Embryonic facial prominence (tissue), 1 donor: ENCODE measurements around the gene MYO18B.

Source experiments
- DNase-seq: peaks from one replicate; pipeline ENCODE4 v3.0.0-alpha.2; 2016; ENCODE audit errors: extremely low spot score

MYO18B gene

DNA sequence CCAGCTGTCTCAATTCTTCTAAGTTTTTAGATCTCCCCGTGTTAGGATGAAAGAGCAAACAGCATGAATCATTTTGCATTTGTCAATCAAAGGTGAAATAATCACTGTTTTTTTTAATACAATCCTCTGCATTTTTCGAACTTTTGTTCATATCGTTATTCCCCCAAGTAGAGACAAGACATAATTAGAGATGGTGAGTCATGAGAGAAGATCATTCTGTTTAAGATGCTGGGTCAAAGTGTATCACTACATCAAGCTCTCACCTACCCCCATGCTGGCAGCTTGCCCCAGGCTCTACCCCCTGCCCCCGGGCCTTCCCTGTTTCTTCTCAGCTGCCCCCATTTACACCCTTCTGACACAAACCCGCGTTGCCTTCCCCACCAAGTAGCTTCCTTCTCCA lies 30.5 kb upstream of the MYO18B start:
- DNase-seq, result no peak

DNA sequence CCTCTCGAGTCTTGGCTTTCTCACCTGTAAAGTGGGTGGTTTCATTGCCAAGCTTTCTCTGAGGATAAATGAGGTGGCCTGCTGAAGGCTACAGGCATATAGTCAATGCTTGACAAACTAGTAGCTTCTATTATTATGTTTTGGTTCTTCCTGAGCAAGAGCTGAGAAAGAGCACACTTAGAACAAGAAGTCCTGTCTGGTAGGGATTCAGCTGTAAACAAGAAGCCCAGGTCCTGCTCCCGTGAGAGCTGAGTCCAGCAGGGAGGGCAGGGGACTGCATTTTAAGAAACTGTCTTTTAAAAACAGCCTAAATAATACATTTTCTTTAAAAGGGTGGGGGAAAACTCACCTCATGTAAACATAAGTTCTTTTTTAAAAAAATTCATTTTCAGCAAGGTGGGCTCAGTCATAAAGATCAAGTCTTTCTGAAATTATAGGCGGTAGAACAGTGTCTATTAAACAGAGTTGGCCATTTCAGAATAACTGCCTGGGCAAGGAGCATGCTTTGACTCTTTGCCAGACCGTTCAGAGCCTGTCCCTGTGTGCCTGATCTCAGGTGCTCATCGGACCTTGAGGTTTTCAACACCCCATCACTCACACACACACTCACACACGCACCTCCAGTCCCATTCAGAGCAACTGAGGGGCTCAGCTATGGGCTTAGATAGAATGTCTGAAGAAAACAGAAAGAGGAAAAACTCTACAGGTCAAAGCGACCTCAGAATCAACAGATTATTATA lies 29.2 kb upstream of the MYO18B start:
- no peak for DNase-seq

GRCh38 chr22:25714070-25714469 lies 27.9 kb upstream of the MYO18B start:
- DNase-seq, result no peak

GRCh38 chr22:25714739-25715138 lies 27.2 kb upstream of the MYO18B start:
- no peak for DNase-seq

- no peak for DNase-seq
Observed at GRCh38 chr22:25716637-25717036, 25.4 kb upstream of the MYO18B start.

DNA sequence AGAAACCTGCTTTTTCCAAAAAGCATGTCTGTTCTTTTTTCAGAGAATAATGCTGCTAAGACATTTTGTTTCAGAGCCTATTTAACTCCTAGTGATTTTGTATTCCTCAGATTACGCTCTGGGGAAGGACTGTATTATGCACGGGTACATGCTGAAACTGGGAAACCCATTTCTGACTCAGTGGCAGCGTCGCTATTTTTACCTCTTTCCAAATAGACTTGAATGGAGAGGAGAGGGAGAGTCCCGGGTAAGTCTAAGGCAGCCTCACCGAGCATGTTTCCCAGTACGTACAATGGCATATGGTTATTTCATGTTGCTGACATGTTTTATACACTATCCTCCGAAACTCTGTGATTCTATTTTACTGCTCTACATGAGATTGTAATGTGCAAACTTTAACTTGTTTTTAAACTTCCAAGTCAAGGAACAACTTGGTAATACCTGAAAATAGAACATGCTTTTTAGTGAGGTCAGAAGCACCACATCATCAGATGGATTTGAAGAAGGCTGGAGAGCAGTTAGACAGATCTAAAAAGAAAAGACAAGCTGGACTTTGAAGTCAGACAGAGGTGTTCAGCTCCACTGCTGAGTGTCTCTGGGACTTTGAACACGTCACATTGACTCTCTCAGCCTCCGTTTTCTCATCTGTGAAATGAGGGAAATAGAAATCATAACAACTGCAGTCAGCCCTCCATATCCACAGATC lies 23.7 kb upstream of the MYO18B start:
- no peak for DNase-seq

- DNase-seq, result no peak
Observed at GRCh38 chr22:25722223-25722622, 19.8 kb upstream of the MYO18B start.

- DNase-seq, result no peak
Observed at GRCh38 chr22:25722626-25723025, 19.4 kb upstream of the MYO18B start.

GRCh38 chr22:25726241-25726640 lies 15.7 kb upstream of the MYO18B start:
- no peak for DNase-seq

- DNase-seq, result no peak
Observed at GRCh38 chr22:25728071-25728470, 13.9 kb upstream of the MYO18B start.

- no peak for DNase-seq
Observed at GRCh38 chr22:25729016-25729995, 12.7 kb upstream of the MYO18B start.

GRCh38 chr22:25735650-25736049 lies 6.3 kb upstream of the MYO18B start:
- DNase-seq, result no peak

- DNase-seq, result no peak
Observed at GRCh38 chr22:25736378-25737011, 5.5 kb upstream of the MYO18B start.

GRCh38 chr22:25739659-25740344 lies 2.2 kb upstream of the MYO18B start:
- no peak for DNase-seq

DNA sequence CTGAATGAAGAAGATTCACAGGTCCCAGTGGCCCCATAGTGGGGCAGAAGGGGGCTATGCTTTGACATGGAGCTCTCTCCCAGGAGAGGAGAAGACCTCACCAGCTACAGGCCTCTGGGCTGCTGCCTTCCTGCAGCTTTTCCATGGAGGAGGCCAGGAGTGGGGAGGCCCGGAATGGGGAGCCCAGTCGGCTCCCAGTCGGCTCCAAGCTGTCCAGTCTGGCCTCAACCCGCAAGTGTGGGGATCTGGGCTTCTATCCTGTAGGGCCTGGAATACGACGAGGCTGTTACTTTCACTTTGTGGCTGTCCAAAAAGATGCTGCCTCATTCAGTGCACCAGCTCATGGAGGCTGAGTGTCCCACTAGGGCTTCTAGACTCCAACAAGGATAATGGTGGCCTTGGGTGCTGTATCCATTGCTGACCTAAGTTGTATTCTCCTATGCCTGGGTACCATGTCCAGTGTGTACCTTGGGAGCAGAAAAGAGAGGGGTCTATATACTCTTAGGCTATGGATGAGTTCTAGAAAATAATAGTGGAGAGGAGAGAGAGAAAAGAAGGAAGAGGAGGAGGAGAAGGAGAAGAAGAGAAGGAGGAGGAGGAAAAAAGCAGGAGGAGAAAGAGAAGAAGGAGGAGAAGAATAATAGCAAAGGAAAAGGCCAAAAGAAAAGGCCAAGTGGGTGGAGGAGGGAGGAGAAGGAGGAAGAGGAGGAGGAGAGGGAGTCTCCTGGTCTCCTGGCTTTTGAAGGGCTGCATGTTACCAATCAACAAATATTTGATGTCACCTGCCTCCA lies 1.1 kb downstream of the MYO18B start:
- no peak for DNase-seq

DNA sequence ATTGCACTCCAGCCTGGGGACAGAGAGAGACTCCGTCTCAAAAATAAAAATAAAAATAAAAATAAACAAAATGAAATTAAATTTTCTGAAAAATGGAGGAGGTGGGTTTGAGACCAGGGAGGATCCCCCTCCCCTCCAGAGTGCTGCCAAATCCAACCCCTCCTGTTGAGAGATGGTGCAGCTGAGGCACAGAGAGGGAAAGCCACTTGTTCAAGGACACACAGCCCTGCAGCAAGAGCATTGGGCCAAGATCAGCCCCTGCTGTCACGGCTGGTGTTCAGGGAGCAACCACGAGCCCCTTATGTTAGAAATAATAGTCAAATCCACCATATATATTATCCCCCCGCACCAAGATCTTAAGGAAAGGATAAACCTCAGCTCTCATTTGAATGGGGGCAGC lies 2.7 kb downstream of the MYO18B start:
- DNase-seq, result no peak

DNA sequence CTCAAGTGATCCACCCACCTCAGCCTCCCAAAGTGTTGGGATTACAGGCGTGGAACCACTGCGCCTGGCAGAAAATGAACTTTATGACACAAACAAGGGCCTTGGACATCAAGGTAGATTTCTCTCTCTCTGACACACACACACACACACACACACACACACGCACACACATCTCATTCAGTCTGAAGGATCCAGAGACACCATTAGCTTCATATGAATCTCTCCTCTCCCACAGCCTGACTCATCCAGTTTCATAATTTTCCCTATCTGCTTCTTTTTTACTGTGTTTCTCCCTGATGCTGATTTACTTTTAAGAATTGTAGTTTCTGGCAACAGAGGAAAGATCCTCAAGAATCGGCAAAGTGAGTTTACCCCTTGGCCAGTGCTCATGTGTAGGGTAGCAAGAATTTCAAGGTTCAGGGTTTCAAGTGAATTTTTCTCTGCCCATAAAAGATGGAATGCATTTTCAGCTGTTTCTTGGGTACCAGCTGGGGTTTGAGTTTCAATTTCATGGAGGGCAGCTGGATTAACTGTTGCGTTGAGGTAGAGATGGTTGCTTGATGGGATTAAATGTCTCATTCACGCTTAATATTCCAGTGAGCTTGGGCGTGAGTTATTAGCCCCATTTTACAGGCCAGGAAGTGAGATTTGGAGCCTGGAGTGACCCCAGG lies 3.5 kb downstream of the MYO18B start:
- DNase-seq, result no peak

GRCh38 chr22:25746012-25746373 lies 4.0 kb downstream of the MYO18B start:
- no peak for DNase-seq

DNA sequence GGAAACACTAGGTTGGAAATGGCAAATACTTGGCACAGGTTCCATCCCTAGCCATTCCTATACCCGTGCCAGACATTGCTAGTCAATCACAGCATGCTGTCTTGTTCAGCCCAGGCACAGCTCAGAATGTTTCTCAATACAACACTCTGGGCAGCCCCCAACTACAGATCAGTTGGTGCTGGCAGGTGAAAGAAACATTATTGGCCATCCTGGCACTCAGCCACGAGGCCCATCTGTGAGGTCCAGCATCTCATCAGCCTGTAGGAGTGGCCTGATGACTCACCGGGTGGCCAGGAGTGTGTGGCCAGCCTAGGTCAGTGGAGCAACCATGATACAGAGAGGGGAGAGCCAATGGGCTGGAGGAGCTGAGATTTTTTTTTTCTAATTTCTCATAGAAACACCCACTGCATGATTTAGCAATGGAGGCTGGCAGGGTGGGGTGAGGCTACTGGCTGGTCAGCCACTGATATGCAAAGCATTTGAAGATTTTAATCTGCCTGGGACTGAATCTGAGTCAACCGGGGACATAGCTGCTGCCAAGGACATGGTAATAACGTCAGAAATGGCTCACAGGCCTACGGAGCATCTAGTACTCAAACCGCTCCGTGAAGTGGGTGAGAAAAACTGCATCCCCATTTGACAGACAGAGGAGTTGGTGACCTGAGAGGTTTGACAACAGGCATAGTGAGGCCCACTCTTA lies 5.4 kb downstream of the MYO18B start:
- no peak for DNase-seq
